HepG2 (cell line): ENCODE results near the gene DPEP1. TPM values are rescaled to one million over a fixed set of nuclear protein-coding genes. Genes with fewer than 3 reads are reported as not detected.

Source experiments
- CBX1 ChIP-seq: IDR thresholded peaks from one replicate; pipeline ENCODE4 v1.6.1; 2016; ENCODE audit warnings: antibody characterized with exemption, low read depth
- ETV6 ChIP-seq: sonication (generic); formaldehyde crosslinking; conservative IDR thresholded peaks from 2 replicates; pipeline ENCODE4 v1.4.0; 2020; ENCODE audit warnings: missing genetic modification reagents
- HNRNPUL1 ChIP-seq: fragments of 200-400 bp; formaldehyde crosslinking; IDR thresholded peaks from 2 replicates; pipeline ENCODE4 v1.6.1; 2017; ENCODE audit warnings: low read depth, mild to moderate bottlenecking, low read length, moderate library complexity
- HOXA7 ChIP-seq: sonication (generic); formaldehyde crosslinking; IDR thresholded peaks from 2 replicates; pipeline ENCODE4 v1.8.1; 2022; ENCODE audit warnings: mild to moderate bottlenecking, missing genetic modification reagents, moderate library complexity
- MXD1 ChIP-seq: sonication (generic); formaldehyde crosslinking; IDR thresholded peaks from 2 replicates; pipeline ENCODE4 v1.4.0; 2020; ENCODE audit warnings: mild to moderate bottlenecking, missing genetic modification reagents
- MYPOP ChIP-seq: sonication (generic); formaldehyde crosslinking; IDR thresholded peaks from 2 replicates; pipeline ENCODE4 v1.8.1; 2023; ENCODE audit warnings: mild to moderate bottlenecking, moderate library complexity, missing genetic modification reagents
- NCOA5 ChIP-seq: sonication (generic); formaldehyde crosslinking; IDR thresholded peaks from 2 replicates; pipeline ENCODE4 v1.4.0; 2020; ENCODE audit warnings: missing genetic modification reagents
- NKX3-1 ChIP-seq: sonication (generic); formaldehyde crosslinking; IDR thresholded peaks from 2 replicates; pipeline ENCODE4 v1.5.0; 2020; ENCODE audit warnings: missing genetic modification reagents
- PHF5A ChIP-seq: IDR thresholded peaks from one replicate; pipeline ENCODE4 v1.6.1; 2018; ENCODE audit warnings: low read depth, missing genetic modification reagents; ENCODE audit not compliant: unreplicated experiment
- PHF8 ChIP-seq: sonication (generic); formaldehyde crosslinking; IDR thresholded peaks from 2 replicates; pipeline ENCODE4 v1.5.0; 2020; ENCODE audit warnings: missing genetic modification reagents
- RBM22 ChIP-seq: fragments of 200-400 bp; formaldehyde crosslinking; optimal IDR thresholded peaks from 2 replicates; pipeline ENCODE3; 2017; ENCODE audit warnings: mild to moderate bottlenecking, low read length, moderate library complexity
- RFXANK ChIP-seq: IDR thresholded peaks from 2 replicates; pipeline ENCODE4 v1.6.1; 2016
- TCF7 ChIP-seq: sonication (generic); IDR thresholded peaks from 2 replicates; pipeline ENCODE4 v1.6.1; 2016; ENCODE audit warnings: antibody characterized with exemption, low read depth
- ZMYM2 ChIP-seq: sonication (generic); formaldehyde crosslinking; IDR thresholded peaks from 2 replicates; pipeline ENCODE4 v1.8.0; 2022; ENCODE audit warnings: mild to moderate bottlenecking, missing genetic modification reagents
- ZMYM3 ChIP-seq: sonication (generic); formaldehyde crosslinking; IDR thresholded peaks from 2 replicates; pipeline ENCODE4 v1.5.1; 2020; ENCODE audit warnings: mild to moderate bottlenecking, missing genetic modification reagents
- ZNF225 ChIP-seq: sonication (generic); formaldehyde crosslinking; IDR thresholded peaks from 2 replicates; pipeline ENCODE4 v1.4.0; 2020; ENCODE audit warnings: mild to moderate bottlenecking, missing genetic modification reagents
- ZNF317 ChIP-seq: sonication (generic); formaldehyde crosslinking; IDR thresholded peaks from 2 replicates; pipeline ENCODE4 v1.5.0; 2020; ENCODE audit warnings: mild to moderate bottlenecking, missing genetic modification reagents
- ZNF318 ChIP-seq: sonication (generic); formaldehyde crosslinking; IDR thresholded peaks from 2 replicates; pipeline ENCODE4 v1.4.0; 2020; ENCODE audit warnings: mild to moderate bottlenecking, missing genetic modification reagents
- ZNF510 ChIP-seq: sonication (generic); formaldehyde crosslinking; IDR thresholded peaks from 2 replicates; pipeline ENCODE4 v1.4.0; 2020; ENCODE audit warnings: low read depth, mild to moderate bottlenecking, missing genetic modification reagents
- ZNF670 ChIP-seq: sonication (generic); formaldehyde crosslinking; IDR thresholded peaks from 2 replicates; pipeline ENCODE4 v1.8.0; 2022; ENCODE audit warnings: mild to moderate bottlenecking, missing genetic modification reagents, borderline replicate concordance
- ZNF775 ChIP-seq: sonication (generic); formaldehyde crosslinking; IDR thresholded peaks from 2 replicates; pipeline ENCODE4 v1.4.0; 2020; ENCODE audit warnings: missing genetic modification reagents, mild to moderate bottlenecking, moderate library complexity, borderline replicate concordance
- polyA plus RNA-seq, 8 experiments: library from polyadenylated mRNA; depleted of rRNA in 3 of 8; stranded (reverse) in 7 of 8; unstranded in 1 of 8; fragments of >200 nt; fragmentation: Illumina TruSeq in 4 of 8; extraction: Trizol in 4 of 8; gene quantifications; 2 replicates each; pipeline versions ENCODE4 v1.2.1 to v1.2.3, GENCODE V29; 2011 to 2016; ENCODE audit warnings: low read depth in 4 of 8, missing spikeins in 1 of 8, mixed read lengths in 1 of 8; ENCODE audit not compliant: insufficient read depth in 1 of 8
- total RNA-seq, 5 experiments: library from RNA; depleted of rRNA; stranded (reverse); fragments of >200 nt; fragmentation: Illumina TruSeq; extraction: Trizol; gene quantifications; 2 replicates each; pipeline ENCODE4 v1.2.3, GENCODE V29; 2016; ENCODE audit warnings: low read depth in 1 of 5

The DPEP1 gene
- total and polyA plus RNA-seq, 2 of the 13 experiments (the other 11 are each of a cell fraction or from before 2014, with no cell fraction given): 37.6 to 52.2 TPM

- TF ChIP-seq MYPOP (CRISPR knock-in tag) (peak; percentile 98), PHF8 (CRISPR knock-in tag) (peak; percentile 78), ZNF510 (CRISPR knock-in tag) (peak; percentile 96), MXD1 (peak; percentile 95), HOXA7 (CRISPR knock-in tag) (no peak), TCF7 (no peak), ZNF775 (CRISPR knock-in tag) (peak; percentile 94), NCOA5 (CRISPR knock-in tag) (0 out of 2 replicates have a peak, but pooled peaks have one; percentile 45), ZNF318 (CRISPR knock-in tag) (peak; percentile 94), ZMYM3 (CRISPR knock-in tag) (peak; percentile 91), RFXANK (CRISPR knock-in tag) (no peak), ZNF670 (CRISPR knock-in tag) (peak; percentile 99), ZNF225 (peak; percentile 59), ZMYM2 (CRISPR knock-in tag) (peak; percentile 87), ZNF317 (CRISPR knock-in tag) (peak; percentile 96), RBM22 (no peak), NKX3-1 (CRISPR knock-in tag) (peak; percentile 99), PHF5A (CRISPR knock-in tag) (peak; percentile 97), ETV6 (CRISPR knock-in tag) (peak; percentile 77; the same call in 1 of the 2 replicates), HNRNPUL1 (no peak), CBX1 (peak; percentile 97)
These were observed 73.9 kb downstream of the DPEP1 start (continued) for GRCh38 chr16:89687092-89687940.
